ENCODE results near the gene ACSS1. TPM values are rescaled to one million over a fixed set of nuclear protein-coding genes. Genes with fewer than 3 reads are reported as not detected.

Gene ACSS1
- total and polyA plus RNA-seq, 2 experiments from 2014 or later, result 1.3 to 4.1 TPM

GRCh38 chr20:25015986-25016385, 42.0 kb downstream of the ACSS1 start:
- H3K4me2 ChIP-seq, result no peak overlapping the region
- H3K27ac Mint-ChIP-seq, result no peak overlapping the region
- 0 out of 2 replicates have a peak, but pooled peaks cover 5% of the 10 kb centered on the region for H3K9me2 ChIP-seq (ENCODE audit: insufficient read depth)
- TF ChIP-seq POLR2AphosphoS5 (IDR thresholded peaks at IDR 0.05; ENCODE audit: low read depth) (no peak), NANOG (IDR thresholded peaks at IDR 0.05; ENCODE audit: borderline replicate concordance) (no peak), CREB1 (CRISPR knock-in tag; IDR thresholded peaks at IDR 0.05; ENCODE audit: low read depth) (no peak), ZNF114 (CRISPR knock-in tag; IDR thresholded peaks at IDR 0.05) (no peak), EZH2 (IDR thresholded peaks at IDR 0.05; ENCODE audit: low read depth, unreplicated experiment) (no peak)
- no peak overlapping the region for H3K4me3 ChIP-seq
- no peaks in the 10 kb centered on the region for H3K36me3 Mint-ChIP-seq (ENCODE audit: low read depth)
- no peaks in the 10 kb centered on the region for H3K27me3 ChIP-seq (ENCODE audit: insufficient read depth)
- H3K4me1 ChIP-seq (ENCODE audit: insufficient read depth), result no peaks in the 10 kb centered on the region; the same call in 1 of the 2 replicates
- no peaks in the 10 kb centered on the region for H3F3A ChIP-seq (replicated peaks; ENCODE audit: low read depth)
- H4K20me1 ChIP-seq (replicated peaks; ENCODE audit: insufficient read depth), result no peaks in the 10 kb centered on the region
- H3K27me3 Mint-ChIP-seq (ENCODE audit: insufficient read depth, low read depth, poor library complexity), result peaks cover 7% of the 10 kb centered on the region
- H3K79me2 ChIP-seq (replicated peaks; ENCODE audit: insufficient read depth), result no peaks in the 10 kb centered on the region
- no peak for ATAC-seq
- peaks cover 23% of the 10 kb centered on the region for H3K4me1 Mint-ChIP-seq
- no peak overlapping the region for H3K4me3 Mint-ChIP-seq
- H2AFZ ChIP-seq, result no peak overlapping the region
- no peaks in the 10 kb centered on the region for H3K9me3 Mint-ChIP-seq
- no peak for DNase-seq (ENCODE audit: low spot score)
- no peaks in the 10 kb centered on the region for H3K36me3 ChIP-seq (ENCODE audit: insufficient read depth)
- H3K27ac ChIP-seq (ENCODE audit: low read depth), result no peak overlapping the region

- H3K27ac Mint-ChIP-seq, result no peak overlapping the region
- H3K27me3 Mint-ChIP-seq (ENCODE audit: insufficient read depth, low read depth, poor library complexity), result peaks cover 2% of the 10 kb centered on the region
- Histone ChIP-seq H3K36me3 (ENCODE audit: insufficient read depth) (no peaks in the 10 kb centered on the region), H3K4me1 (ENCODE audit: insufficient read depth) (no peaks in the 10 kb centered on the region; the same call in 1 of the 2 replicates), H3K27me3 (ENCODE audit: insufficient read depth) (no peaks in the 10 kb centered on the region), H2AFZ (no peak overlapping the region), H3K4me3 (no peak overlapping the region), H3K79me2 (replicated peaks; ENCODE audit: insufficient read depth) (no peaks in the 10 kb centered on the region), H3F3A (replicated peaks; ENCODE audit: low read depth) (no peaks in the 10 kb centered on the region), H3K4me2 (no peak overlapping the region), H4K20me1 (replicated peaks; ENCODE audit: insufficient read depth) (no peaks in the 10 kb centered on the region), H3K9me2 (ENCODE audit: insufficient read depth) (no peaks in the 10 kb centered on the region), H3K27ac (ENCODE audit: low read depth) (no peak overlapping the region)
- DNase-seq (ENCODE audit: low spot score), result no peak
- no peak for ATAC-seq
- no peak overlapping the region for H3K4me3 Mint-ChIP-seq
- no peaks in the 10 kb centered on the region for H3K36me3 Mint-ChIP-seq (ENCODE audit: low read depth)
- peaks cover 19% of the 10 kb centered on the region for H3K4me1 Mint-ChIP-seq
- H3K9me3 Mint-ChIP-seq, result no peaks in the 10 kb centered on the region
- TF ChIP-seq EZH2phosphoT487 (IDR thresholded peaks at IDR 0.05; ENCODE audit: unreplicated experiment) (no peak), ETS1 (IDR thresholded peaks at IDR 0.05) (no peak), EZH2 (IDR thresholded peaks at IDR 0.05; ENCODE audit: low read depth, unreplicated experiment) (no peak), JUNB (IDR thresholded peaks at IDR 0.05; ENCODE audit: unreplicated experiment) (no peak), CTCF (conservative IDR thresholded peaks at IDR 0.05; ENCODE audit: low read depth in 2 of 2) (no peak), REST (IDR thresholded peaks at IDR 0.05; ENCODE audit: unreplicated experiment) (no peak)
Observed at GRCh38 chr20:25014816-25015215, 43.1 kb downstream of the ACSS1 start.
